Measurements from ENCODE around the gene MBD6.

MBD6 gene

DNA sequence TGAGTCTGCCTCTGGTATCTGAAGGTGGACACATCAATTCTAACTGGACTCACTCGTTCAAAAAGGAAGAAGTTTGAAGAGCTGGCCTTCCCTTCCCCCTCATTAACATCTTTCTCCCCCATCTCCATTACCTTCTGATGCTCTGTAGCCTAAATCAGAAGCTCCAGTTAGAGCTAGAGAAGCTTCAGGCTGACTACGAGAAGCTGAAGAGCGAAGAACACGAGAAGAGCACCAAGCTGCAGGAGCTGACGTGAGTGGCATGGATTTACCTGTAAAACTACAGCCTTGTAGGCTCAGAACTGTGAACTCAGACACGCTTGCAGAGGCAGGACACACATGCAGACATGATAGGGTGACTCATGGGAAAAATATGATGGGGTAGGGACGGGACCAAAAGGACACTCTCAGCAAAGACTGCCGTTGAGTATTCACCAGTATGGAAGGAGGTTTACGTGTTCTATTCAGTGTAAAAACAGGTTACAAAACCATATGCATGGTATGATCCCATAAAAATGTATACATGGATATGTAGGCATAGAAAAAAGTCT lies 54.1 kb downstream of the MBD6 start:
- no peak for DNase-seq (ENCODE audit: low spot score)

DNA sequence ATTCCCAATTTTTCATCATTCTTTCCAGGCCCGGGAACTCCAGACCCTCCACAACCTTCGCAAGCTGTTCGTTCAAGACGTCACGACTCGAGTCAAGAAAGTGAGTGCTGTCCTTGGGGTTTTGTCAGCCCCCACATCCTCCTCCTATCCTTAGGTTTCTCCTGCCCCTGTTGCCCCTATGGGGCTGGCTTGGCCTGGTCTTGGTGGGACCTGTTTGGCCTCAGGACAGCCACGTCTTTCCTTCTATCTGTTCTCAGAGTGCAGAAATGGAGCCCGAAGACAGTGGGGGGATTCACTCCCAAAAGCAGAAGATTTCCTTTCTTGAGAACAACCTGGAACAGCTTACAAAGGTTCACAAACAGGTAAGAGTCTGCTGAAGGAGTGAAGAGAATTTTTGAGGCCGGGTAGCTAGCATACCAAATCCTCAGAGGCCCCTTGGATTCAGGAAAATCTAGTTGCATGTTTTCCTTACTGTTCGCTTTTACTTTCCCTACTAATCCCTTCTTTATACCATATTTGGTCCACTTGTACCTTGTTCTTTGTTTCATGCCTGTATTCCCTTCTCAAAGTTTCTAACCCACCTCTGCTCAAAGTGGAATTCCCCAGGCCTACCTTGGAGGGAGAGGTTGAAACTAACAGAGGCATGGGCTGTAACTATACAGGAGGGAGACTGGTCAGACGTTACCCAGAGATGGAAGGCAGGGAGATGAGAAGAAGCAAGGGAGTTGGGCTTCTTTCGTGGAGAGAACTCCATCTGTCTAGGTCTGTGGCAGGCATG lies 55.5 kb downstream of the MBD6 start:
- DNase-seq (ENCODE audit: low spot score) = no peak

GRCh38 chr12:57579011-57579410 lies 56.4 kb downstream of the MBD6 start:
- no peak for DNase-seq (ENCODE audit: low spot score)
